GM12878 (cell line): ENCODE measurements around the gene PCNX1. TPM values are rescaled to one million over a fixed set of nuclear protein-coding genes. Genes with fewer than 3 reads are reported as not detected.

Source experiments
- ATAC-seq: fragments of 200-7000 bp; cut with Tn5 transposase; 3 replicates; pipeline ENCODE4 v1.9.1; 2020; ENCODE audit warnings: mild to moderate bottlenecking, moderate library complexity
- BruUV-seq: library from RNA; stranded (reverse); fragments of 400-500 nt; replicated peaks from 2 replicates; lab custom pipeline; 2021; lab: Mats Ljungman, UMichigan
- CTCF ChIA-PET: fragments of 300-600 bp; sonication (Branson Sonifier 250); formaldehyde crosslinking; extraction: SDS; loops from one replicate; lab custom pipeline; 2021; ENCODE audit warnings: inconsistent platforms; lab: Yijun Ruan, JAX
- POLR2A ChIA-PET: fragments of 350-600 bp; formaldehyde crosslinking; extraction: SDS; loops from one replicate; lab custom pipeline; 2021; ENCODE audit warnings: inconsistent platforms; lab: Charles Lee
- RAD21 ChIA-PET: fragments of 300-600 bp; sonication (Branson Sonifier 250); formaldehyde crosslinking; loops from one replicate; lab custom pipeline; 2023; ENCODE audit warnings: antibody characterized with exemption; ENCODE audit not compliant: unreplicated experiment; lab: Charles Lee
- SMC1A ChIA-PET: fragments of 300-600 bp; sonication (Branson Sonifier 250); formaldehyde crosslinking; loops from one replicate; lab custom pipeline; 2023; ENCODE audit not compliant: unreplicated experiment, uncharacterized antibody; lab: Charles Lee
- DNase-seq: peaks from one replicate; pipeline ENCODE4 v3.0.0-alpha.2; 2011; ENCODE audit warnings: low read depth, low spot score
- FAIRE-seq: peaks from 3 replicates; lab custom pipeline; 2011; peaks lifted over from hg19 to GRCh38; lab: Jason Lieb, UNC
- H2AFZ ChIP-seq: 2 replicates; pipeline ENCODE4 v1.6.0; 2011; ENCODE audit warnings: low read depth, low read length, control low read depth; ENCODE audit not compliant: control insufficient read depth
- H3K27ac ChIP-seq: 2 replicates; pipeline ENCODE4 v1.5.1; 2011; ENCODE audit warnings: control low read depth; ENCODE audit not compliant: control insufficient read depth, insufficient read depth
- H3K27me3 ChIP-seq, 2 experiments: replicated peaks in 1 of 2; 2 replicates each; pipeline versions ENCODE4 v1.6.0 to v1.6.1; 2011; ENCODE audit warnings: low read length in 1 of 2; ENCODE audit not compliant: control insufficient read depth in 2 of 2, insufficient read depth in 2 of 2
- H3K36me3 ChIP-seq, 2 experiments: 2 replicates each; pipeline ENCODE4 v1.5.1; 2011; ENCODE audit warnings: low read length in 1 of 2; ENCODE audit not compliant: control insufficient read depth in 2 of 2, insufficient read depth in 2 of 2
- H3K4me1 ChIP-seq: 2 replicates; pipeline ENCODE4 v1.6.1; 2011; ENCODE audit warnings: mild to moderate bottlenecking, low read length, moderate library complexity, mixed read lengths; ENCODE audit not compliant: control insufficient read depth, insufficient read depth
- H3K4me2 ChIP-seq: 2 replicates; pipeline ENCODE4 v1.6.0; 2011; ENCODE audit warnings: control low read depth; ENCODE audit not compliant: control insufficient read depth, insufficient read depth
- H3K4me3 ChIP-seq: fragments of 200-600 bp; sonication (generic); 2 replicates; pipeline ENCODE4 v1.5.1; 2016
- H3K79me2 ChIP-seq: 2 replicates; pipeline ENCODE4 v1.6.0; 2011; ENCODE audit warnings: low read length; ENCODE audit not compliant: control insufficient read depth, insufficient read depth
- H3K9ac ChIP-seq: 2 replicates; pipeline ENCODE4 v1.8.0; 2011; ENCODE audit warnings: low read length, control low read depth, mixed read lengths; ENCODE audit not compliant: control insufficient read depth, insufficient read depth
- H3K9me3 ChIP-seq: replicated peaks from 3 replicates; pipeline ENCODE4 v1.5.1; 2011; ENCODE audit warnings: mild to moderate bottlenecking, low read length; ENCODE audit not compliant: control insufficient read depth, insufficient read depth
- H4K20me1 ChIP-seq: 2 replicates; pipeline ENCODE4 v1.6.0; 2011; ENCODE audit not compliant: control insufficient read depth, insufficient read depth
- ESRRA ChIP-seq: IDR thresholded peaks from 2 replicates; pipeline ENCODE4 v1.6.1; 2012; ENCODE audit warnings: mild to moderate bottlenecking, low read length, improper control_type of control experiment
- POLR2AphosphoS2 ChIP-seq: IDR thresholded peaks from 2 replicates; pipeline ENCODE4 v1.6.1; 2011; ENCODE audit warnings: low read depth, mild to moderate bottlenecking, low read length, improper control_type of control experiment, moderate library complexity
- SMAD5 ChIP-seq: IDR thresholded peaks from 2 replicates; pipeline ENCODE4 v1.6.1; 2016; ENCODE audit warnings: antibody characterized with exemption, low read depth
- TCF7 ChIP-seq: IDR thresholded peaks from 2 replicates; pipeline ENCODE4 v1.6.1; 2014; ENCODE audit warnings: antibody characterized with exemption, borderline replicate concordance
- WGBS: methylation state at CpG from one replicate; pipeline ENCODE4 v1.1.6; 2016; ENCODE audit warnings: low lambda C conversion rate; ENCODE audit not compliant: insufficient replicate concordance, insufficient coverage; ENCODE audit errors: missing lambda C conversion rate; 5-methylcytosine and 5-hydroxymethylcytosine counted together
- in situ Hi-C: fragments of 300-500 bp; cut with MboI; formaldehyde crosslinking; loops from 9 replicates; pipeline ENCODE4 v1.14.3; 2018; ENCODE audit warnings: mixed read lengths
- intact Hi-C: fragments of 100-400 bp; cut with micrococcal nuclease; formaldehyde crosslinking; loops from one replicate; pipeline ENCODE4 v1.14.2; 2022; ENCODE audit not compliant: unreplicated experiment
- polyA plus RNA-seq, 11 experiments: library from polyadenylated mRNA; depleted of rRNA in 4 of 11; unstranded in 6 of 11; stranded (reverse) in 5 of 11; fragments of >200 nt; fragmentation: Nextera tagmentation in 4 of 11; fragmentation: Illumina TruSeq in 1 of 11; extraction: Ambion mirVana in 4 of 11; extraction: Trizol in 1 of 11; gene quantifications; 1 replicate in 1 of 11; 2 replicates in 10 of 11; pipeline versions ENCODE4 v1.2.1 to v1.2.3, GENCODE V29; 2011 to 2016; ENCODE audit warnings: inconsistent platforms in 2 of 11, missing spikeins in 2 of 11, low read depth in 1 of 11
- total RNA-seq, 4 experiments: library from RNA; depleted of rRNA in 3 of 4; stranded (reverse); fragments of >200 nt in 3 of 4; fragmentation: Illumina TruSeq in 1 of 4; extraction: Trizol in 1 of 4; gene quantifications; 2 replicates each; pipeline versions ENCODE4 v1.2.1 to v1.2.3, GENCODE V29; 2013 to 2021
- TF ChIP-seq, protein P1 (sequence below): fragments of 450-650 bp; IDR thresholded peaks from 2 replicates; pipeline ENCODE4 v1.6.1; 2018; ENCODE audit warnings: borderline replicate concordance, mild to moderate bottlenecking; ENCODE audit not compliant: partially characterized antibody

Gene PCNX1
- total and polyA plus RNA-seq, 10 of the 15 experiments (the other 5 are each of a cell fraction or from before 2014, with no cell fraction given), result 4.6 to 53.9 (median 20.5) TPM

DNA sequence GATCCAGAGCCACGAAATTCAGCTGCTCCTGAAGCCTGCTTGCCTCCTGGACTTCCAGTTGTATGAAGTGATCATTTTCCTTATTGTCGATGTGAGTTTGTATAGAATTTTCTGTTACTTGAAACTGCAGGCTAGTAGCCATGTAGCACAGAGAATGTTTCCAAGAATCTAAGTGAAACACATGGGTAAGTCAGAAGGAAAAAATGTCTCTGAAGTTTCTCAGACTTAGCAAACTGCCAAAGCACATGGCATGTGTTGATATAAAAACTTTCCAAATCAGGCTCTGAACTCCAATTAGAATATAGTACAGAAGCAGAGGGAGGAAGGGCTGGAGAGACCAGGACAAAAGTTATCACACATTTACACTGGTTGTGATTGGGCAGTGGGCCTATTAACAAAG, 9.8 kb upstream of the PCNX1 start:
- Histone ChIP-seq H4K20me1 (no peaks in the 10 kb centered on the region), H3K27me3 (no peaks in the 10 kb centered on the region), H3K36me3 (no peaks in the 10 kb centered on the region), H3K4me1 (peaks cover 22% of the 10 kb centered on the region), H2AFZ (no peak overlapping the region), H3K4me2 (no peak overlapping the region), H3K4me3 (no peak overlapping the region), H3K79me2 (no peaks in the 10 kb centered on the region), H3K9ac (no peak overlapping the region), H3K9me3 (no peaks in the 10 kb centered on the region), H3K27ac (no peak overlapping the region)
- TF ChIP-seq SMAD5 (no peak), POLR2AphosphoS2 (no peak), ESRRA (no peak), TCF7 (no peak)
- TF ChIP-seq, protein P1, sequence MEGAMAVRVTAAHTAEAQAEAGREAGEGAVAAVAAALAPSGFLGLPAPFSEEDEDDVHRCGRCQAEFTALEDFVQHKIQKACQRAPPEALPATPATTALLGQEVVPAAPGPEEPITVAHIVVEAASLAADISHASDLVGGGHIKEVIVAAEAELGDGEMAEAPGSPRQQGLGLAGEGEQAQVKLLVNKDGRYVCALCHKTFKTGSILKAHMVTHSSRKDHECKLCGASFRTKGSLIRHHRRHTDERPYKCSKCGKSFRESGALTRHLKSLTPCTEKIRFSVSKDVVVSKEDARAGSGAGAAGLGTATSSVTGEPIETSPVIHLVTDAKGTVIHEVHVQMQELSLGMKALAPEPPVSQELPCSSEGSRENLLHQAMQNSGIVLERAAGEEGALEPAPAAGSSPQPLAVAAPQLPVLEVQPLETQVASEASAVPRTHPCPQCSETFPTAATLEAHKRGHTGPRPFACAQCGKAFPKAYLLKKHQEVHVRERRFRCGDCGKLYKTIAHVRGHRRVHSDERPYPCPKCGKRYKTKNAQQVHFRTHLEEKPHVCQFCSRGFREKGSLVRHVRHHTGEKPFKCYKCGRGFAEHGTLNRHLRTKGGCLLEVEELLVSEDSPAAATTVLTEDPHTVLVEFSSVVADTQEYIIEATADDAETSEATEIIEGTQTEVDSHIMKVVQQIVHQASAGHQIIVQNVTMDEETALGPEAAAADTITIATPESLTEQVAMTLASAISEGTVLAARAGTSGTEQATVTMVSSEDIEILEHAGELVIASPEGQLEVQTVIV, result no peak
- ChIA-PET RAD21 (no interaction called here), SMC1A (no interaction called here), CTCF (interaction anchor here (2.8 kb wide), 1 partner anchor 9 kb away, joined by 16 read pairs; the partner anchor contains the start of gene PCNX1), POLR2A (interaction anchor here (1.1 kb wide), 1 partner anchor 9 kb away, joined by 3 read pairs; no protein-coding TSS in a partner anchor)
- WGBS, result 50% methylated on average over 2 of the region's 2 CpGs
- DNase-seq, result no peak
- in situ Hi-C loops (no loop called here), intact Hi-C loops (no loop called here)
- ATAC-seq, result no peak
- no peak for FAIRE-seq
- BruUV-seq, result no TSS peak
